ENCODE measurements around the gene ZNF792.
A peak's percentile ranks its signal among the peaks of the same experiment; 100 is the strongest.

- TF ChIP-seq CEBPB (IDR thresholded peaks at IDR 0.05) (no peak), RCOR1 (IDR thresholded peaks at IDR 0.05; ENCODE audit: low read depth, low read length) (no peak), RAD21 (conservative IDR thresholded peaks at IDR 0.05 in 1 of 2, IDR thresholded peaks at IDR 0.05 in 1 of 2) (no peak), CHD2 (IDR thresholded peaks at IDR 0.05; ENCODE audit: low read length, partially characterized antibody) (no peak), POLR2A (IDR thresholded peaks at IDR 0.05; ENCODE audit: low read length) (peak; percentile 77), ZSCAN20 (CRISPR knock-in tag; IDR thresholded peaks at IDR 0.05) (no peak), HDAC2 (IDR thresholded peaks at IDR 0.05) (no peak), GATA3 (IDR thresholded peaks at IDR 0.05; ENCODE audit: borderline replicate concordance) (no peak; the same call in 1 of the 2 replicates), TP53 (CRISPR knock-in tag; IDR thresholded peaks at IDR 0.05) (no peak), MAFK (IDR thresholded peaks at IDR 0.05; ENCODE audit: partially characterized antibody) (no peak), KDM1A (IDR thresholded peaks at IDR 0.05; ENCODE audit: low read depth) (no peak), ESRRA (IDR thresholded peaks at IDR 0.05; ENCODE audit: borderline replicate concordance, low read length) (no peak)
- TF ChIP-seq, protein P1, sequence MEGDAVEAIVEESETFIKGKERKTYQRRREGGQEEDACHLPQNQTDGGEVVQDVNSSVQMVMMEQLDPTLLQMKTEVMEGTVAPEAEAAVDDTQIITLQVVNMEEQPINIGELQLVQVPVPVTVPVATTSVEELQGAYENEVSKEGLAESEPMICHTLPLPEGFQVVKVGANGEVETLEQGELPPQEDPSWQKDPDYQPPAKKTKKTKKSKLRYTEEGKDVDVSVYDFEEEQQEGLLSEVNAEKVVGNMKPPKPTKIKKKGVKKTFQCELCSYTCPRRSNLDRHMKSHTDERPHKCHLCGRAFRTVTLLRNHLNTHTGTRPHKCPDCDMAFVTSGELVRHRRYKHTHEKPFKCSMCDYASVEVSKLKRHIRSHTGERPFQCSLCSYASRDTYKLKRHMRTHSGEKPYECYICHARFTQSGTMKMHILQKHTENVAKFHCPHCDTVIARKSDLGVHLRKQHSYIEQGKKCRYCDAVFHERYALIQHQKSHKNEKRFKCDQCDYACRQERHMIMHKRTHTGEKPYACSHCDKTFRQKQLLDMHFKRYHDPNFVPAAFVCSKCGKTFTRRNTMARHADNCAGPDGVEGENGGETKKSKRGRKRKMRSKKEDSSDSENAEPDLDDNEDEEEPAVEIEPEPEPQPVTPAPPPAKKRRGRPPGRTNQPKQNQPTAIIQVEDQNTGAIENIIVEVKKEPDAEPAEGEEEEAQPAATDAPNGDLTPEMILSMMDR (IDR thresholded peaks at IDR 0.05), result no peak
- TF ChIP-seq, protein P2, sequence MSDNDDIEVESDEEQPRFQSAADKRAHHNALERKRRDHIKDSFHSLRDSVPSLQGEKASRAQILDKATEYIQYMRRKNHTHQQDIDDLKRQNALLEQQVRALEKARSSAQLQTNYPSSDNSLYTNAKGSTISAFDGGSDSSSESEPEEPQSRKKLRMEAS (IDR thresholded peaks at IDR 0.05), result peak; percentile 85
Observed at GRCh38 chr19:34963573-34964406, at the start of gene ZNF792.
